HepG2 (cell line): ENCODE data around the gene MRRF. TPM values are rescaled to one million over a fixed set of nuclear protein-coding genes. Genes with fewer than 3 reads are reported as not detected.

Experiments used
- ELF3 ChIP-seq: IDR thresholded peaks from 2 replicates; pipeline ENCODE4 v1.6.1; 2016; ENCODE audit warnings: missing genetic modification reagents, missing compliant biosample characterization
- GPN1 ChIP-seq: sonication (generic); formaldehyde crosslinking; IDR thresholded peaks from 2 replicates; pipeline ENCODE4 v1.5.1; 2020; ENCODE audit warnings: missing genetic modification reagents, borderline replicate concordance
- JARID2 ChIP-seq: sonication (generic); formaldehyde crosslinking; IDR thresholded peaks from 2 replicates; pipeline ENCODE4 v1.8.1; 2023; ENCODE audit warnings: missing genetic modification reagents, inconsistent platforms; ENCODE audit not compliant: insufficient replicate concordance
- MAF1 ChIP-seq: sonication (generic); formaldehyde crosslinking; IDR thresholded peaks from 2 replicates; pipeline ENCODE4 v1.5.0; 2020; ENCODE audit warnings: missing genetic modification reagents, borderline replicate concordance
- NFIC ChIP-seq: IDR thresholded peaks from 2 replicates; pipeline ENCODE4 v1.6.1; 2012; ENCODE audit warnings: mild to moderate bottlenecking, low read length, inconsistent platforms
- NRL ChIP-seq: sonication (generic); formaldehyde crosslinking; IDR thresholded peaks from 2 replicates; pipeline ENCODE4 v1.5.0; 2020; ENCODE audit warnings: missing genetic modification reagents, mild to moderate bottlenecking, moderate library complexity, borderline replicate concordance
- SMAD3 ChIP-seq: sonication (generic); formaldehyde crosslinking; IDR thresholded peaks from 2 replicates; pipeline ENCODE4 v1.4.0; 2020; ENCODE audit warnings: missing genetic modification reagents
- YEATS2 ChIP-seq: sonication (generic); formaldehyde crosslinking; IDR thresholded peaks from 2 replicates; pipeline ENCODE4 v1.4.0; 2020; ENCODE audit warnings: missing genetic modification reagents, borderline replicate concordance
- ZFAT ChIP-seq: sonication (generic); formaldehyde crosslinking; conservative IDR thresholded peaks from 2 replicates; pipeline ENCODE4 v1.8.1; 2023; ENCODE audit warnings: missing genetic modification reagents, inconsistent platforms
- ZNF12 ChIP-seq: sonication (generic); formaldehyde crosslinking; IDR thresholded peaks from 2 replicates; pipeline ENCODE4 v1.5.0; 2020; ENCODE audit warnings: missing genetic modification reagents
- ZNF138 ChIP-seq: sonication (generic); formaldehyde crosslinking; IDR thresholded peaks from 2 replicates; pipeline ENCODE4 v1.5.0; 2020; ENCODE audit warnings: mild to moderate bottlenecking, low read depth, missing genetic modification reagents
- ZNF225 ChIP-seq: sonication (generic); formaldehyde crosslinking; IDR thresholded peaks from 2 replicates; pipeline ENCODE4 v1.4.0; 2020; ENCODE audit warnings: mild to moderate bottlenecking, missing genetic modification reagents
- ZNF350 ChIP-seq: sonication (generic); formaldehyde crosslinking; IDR thresholded peaks from 2 replicates; pipeline ENCODE4 v1.4.0; 2020; ENCODE audit warnings: mild to moderate bottlenecking, low read depth, missing genetic modification reagents, borderline replicate concordance
- ZNF354B ChIP-seq: sonication (generic); formaldehyde crosslinking; IDR thresholded peaks from 2 replicates; pipeline ENCODE4 v1.8.0; 2022; ENCODE audit warnings: mild to moderate bottlenecking, missing genetic modification reagents
- ZNF543 ChIP-seq: sonication (generic); formaldehyde crosslinking; IDR thresholded peaks from 2 replicates; pipeline ENCODE4 v1.4.0; 2020; ENCODE audit warnings: mild to moderate bottlenecking, missing genetic modification reagents
- ZNF841 ChIP-seq: sonication (generic); formaldehyde crosslinking; IDR thresholded peaks from 2 replicates; pipeline ENCODE4 v1.8.1; 2023; ENCODE audit warnings: missing genetic modification reagents, borderline replicate concordance
- polyA plus RNA-seq, 8 experiments: library from polyadenylated mRNA; depleted of rRNA in 3 of 8; stranded (reverse) in 7 of 8; unstranded in 1 of 8; fragments of >200 nt; fragmentation: Illumina TruSeq in 4 of 8; extraction: Trizol in 4 of 8; gene quantifications; 2 replicates each; pipeline versions ENCODE4 v1.2.1 to v1.2.3, GENCODE V29; 2011 to 2016; ENCODE audit warnings: low read depth in 4 of 8, missing spikeins in 1 of 8, mixed read lengths in 1 of 8; ENCODE audit not compliant: insufficient read depth in 1 of 8
- total RNA-seq, 5 experiments: library from RNA; depleted of rRNA; stranded (reverse); fragments of >200 nt; fragmentation: Illumina TruSeq; extraction: Trizol; gene quantifications; 2 replicates each; pipeline ENCODE4 v1.2.3, GENCODE V29; 2016; ENCODE audit warnings: low read depth in 1 of 5
- TF ChIP-seq, protein P1 (sequence below): sonication (generic); formaldehyde crosslinking; IDR thresholded peaks from 2 replicates; pipeline ENCODE4 v1.5.0; 2020; ENCODE audit warnings: mild to moderate bottlenecking, missing genetic modification reagents
- TF ChIP-seq, protein P2 (sequence below): sonication (generic); formaldehyde crosslinking; IDR thresholded peaks from 2 replicates; pipeline ENCODE4 v1.5.1; 2020; ENCODE audit warnings: missing genetic modification reagents, mild to moderate bottlenecking, borderline replicate concordance
- TF ChIP-seq, protein P3 (sequence below): sonication (generic); formaldehyde crosslinking; IDR thresholded peaks from 2 replicates; pipeline ENCODE4 v1.4.0; 2020; ENCODE audit warnings: mild to moderate bottlenecking, missing genetic modification reagents
- TF ChIP-seq, protein P4 (sequence below): sonication (generic); formaldehyde crosslinking; IDR thresholded peaks from 2 replicates; pipeline ENCODE4 v1.5.0; 2020; ENCODE audit warnings: missing genetic modification reagents

Gene MRRF
- total and polyA plus RNA-seq, 2 of the 13 experiments (the other 11 are each of a cell fraction or from before 2014, with no cell fraction given) = 37.3 to 44.3 TPM

DNA sequence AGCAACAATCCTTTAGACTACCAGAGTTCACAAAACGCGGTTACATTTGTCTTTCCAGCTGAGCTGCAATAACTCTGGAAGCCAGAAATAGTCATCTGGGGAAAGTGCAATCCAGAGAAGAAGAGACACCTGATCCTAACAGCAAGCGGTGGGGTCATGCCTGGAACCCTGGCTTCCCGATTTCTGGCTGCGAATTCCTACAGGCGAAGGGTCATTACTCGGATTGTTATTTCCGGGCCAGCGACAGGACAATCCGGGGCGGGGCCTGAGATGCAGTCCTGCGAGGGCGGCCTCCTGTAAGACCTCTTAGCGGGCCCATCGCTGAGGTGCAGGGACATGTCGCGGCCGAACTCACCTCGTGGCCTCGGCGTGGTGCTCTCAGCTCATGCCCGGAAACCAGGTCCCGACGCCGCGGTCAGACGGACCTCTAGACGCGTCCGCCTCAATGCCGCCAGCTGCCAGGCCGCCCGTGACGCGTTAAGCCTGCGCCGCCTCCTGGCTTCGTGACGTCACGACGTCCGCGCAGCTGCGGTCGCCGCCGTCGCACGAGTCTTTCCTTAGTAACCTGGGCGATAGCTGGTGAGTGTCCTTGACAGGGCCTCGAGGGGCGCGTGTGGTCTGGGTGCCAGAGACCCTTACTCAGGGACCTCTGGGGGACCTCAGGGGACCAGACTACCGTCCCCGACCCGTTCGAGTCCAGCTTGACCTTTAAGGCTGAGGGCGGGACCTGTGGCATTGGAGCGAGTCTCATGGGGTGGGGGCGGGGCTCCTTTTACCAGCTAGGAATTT is at the start of gene MRRF, which contains the start of gene RBM18 (continued):
- TF ChIP-seq, protein P1, sequence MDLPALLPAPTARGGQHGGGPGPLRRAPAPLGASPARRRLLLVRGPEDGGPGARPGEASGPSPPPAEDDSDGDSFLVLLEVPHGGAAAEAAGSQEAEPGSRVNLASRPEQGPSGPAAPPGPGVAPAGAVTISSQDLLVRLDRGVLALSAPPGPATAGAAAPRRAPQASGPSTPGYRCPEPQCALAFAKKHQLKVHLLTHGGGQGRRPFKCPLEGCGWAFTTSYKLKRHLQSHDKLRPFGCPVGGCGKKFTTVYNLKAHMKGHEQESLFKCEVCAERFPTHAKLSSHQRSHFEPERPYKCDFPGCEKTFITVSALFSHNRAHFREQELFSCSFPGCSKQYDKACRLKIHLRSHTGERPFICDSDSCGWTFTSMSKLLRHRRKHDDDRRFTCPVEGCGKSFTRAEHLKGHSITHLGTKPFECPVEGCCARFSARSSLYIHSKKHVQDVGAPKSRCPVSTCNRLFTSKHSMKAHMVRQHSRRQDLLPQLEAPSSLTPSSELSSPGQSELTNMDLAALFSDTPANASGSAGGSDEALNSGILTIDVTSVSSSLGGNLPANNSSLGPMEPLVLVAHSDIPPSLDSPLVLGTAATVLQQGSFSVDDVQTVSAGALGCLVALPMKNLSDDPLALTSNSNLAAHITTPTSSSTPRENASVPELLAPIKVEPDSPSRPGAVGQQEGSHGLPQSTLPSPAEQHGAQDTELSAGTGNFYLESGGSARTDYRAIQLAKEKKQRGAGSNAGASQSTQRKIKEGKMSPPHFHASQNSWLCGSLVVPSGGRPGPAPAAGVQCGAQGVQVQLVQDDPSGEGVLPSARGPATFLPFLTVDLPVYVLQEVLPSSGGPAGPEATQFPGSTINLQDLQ (CRISPR knock-in tag) = peak; percentile 77; the same call in 1 of the 2 replicates
- TF ChIP-seq NRL = peak; percentile 99
- no peak for TF ChIP-seq ZFAT (CRISPR knock-in tag)
- TF ChIP-seq ZNF138 (CRISPR knock-in tag) = peak; percentile 97; the same call in 1 of the 2 replicates
- TF ChIP-seq ZNF354B (CRISPR knock-in tag) = peak; percentile 96
- peak; percentile 74 for TF ChIP-seq ZNF12
- TF ChIP-seq, protein P2, sequence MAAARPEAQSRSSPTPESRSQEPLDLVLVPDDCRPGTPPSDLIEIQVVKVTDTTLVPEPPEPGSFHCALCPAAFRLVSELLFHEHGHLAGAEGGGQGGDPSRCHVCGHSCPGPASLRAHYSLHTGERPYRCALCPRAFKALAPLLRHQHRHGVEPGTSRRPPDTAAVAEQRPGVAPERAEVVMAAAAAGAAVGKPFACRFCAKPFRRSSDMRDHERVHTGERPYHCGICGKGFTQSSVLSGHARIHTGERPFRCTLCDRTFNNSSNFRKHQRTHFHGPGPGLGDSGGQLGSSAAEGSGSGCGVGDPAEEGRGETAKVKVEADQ (CRISPR knock-in tag) = peak; percentile 93
- TF ChIP-seq ZNF350 (CRISPR knock-in tag) = peak; percentile 98
- TF ChIP-seq SMAD3 (CRISPR knock-in tag) = peak; percentile 58; the same call in 1 of the 2 replicates
- TF ChIP-seq, protein P3, sequence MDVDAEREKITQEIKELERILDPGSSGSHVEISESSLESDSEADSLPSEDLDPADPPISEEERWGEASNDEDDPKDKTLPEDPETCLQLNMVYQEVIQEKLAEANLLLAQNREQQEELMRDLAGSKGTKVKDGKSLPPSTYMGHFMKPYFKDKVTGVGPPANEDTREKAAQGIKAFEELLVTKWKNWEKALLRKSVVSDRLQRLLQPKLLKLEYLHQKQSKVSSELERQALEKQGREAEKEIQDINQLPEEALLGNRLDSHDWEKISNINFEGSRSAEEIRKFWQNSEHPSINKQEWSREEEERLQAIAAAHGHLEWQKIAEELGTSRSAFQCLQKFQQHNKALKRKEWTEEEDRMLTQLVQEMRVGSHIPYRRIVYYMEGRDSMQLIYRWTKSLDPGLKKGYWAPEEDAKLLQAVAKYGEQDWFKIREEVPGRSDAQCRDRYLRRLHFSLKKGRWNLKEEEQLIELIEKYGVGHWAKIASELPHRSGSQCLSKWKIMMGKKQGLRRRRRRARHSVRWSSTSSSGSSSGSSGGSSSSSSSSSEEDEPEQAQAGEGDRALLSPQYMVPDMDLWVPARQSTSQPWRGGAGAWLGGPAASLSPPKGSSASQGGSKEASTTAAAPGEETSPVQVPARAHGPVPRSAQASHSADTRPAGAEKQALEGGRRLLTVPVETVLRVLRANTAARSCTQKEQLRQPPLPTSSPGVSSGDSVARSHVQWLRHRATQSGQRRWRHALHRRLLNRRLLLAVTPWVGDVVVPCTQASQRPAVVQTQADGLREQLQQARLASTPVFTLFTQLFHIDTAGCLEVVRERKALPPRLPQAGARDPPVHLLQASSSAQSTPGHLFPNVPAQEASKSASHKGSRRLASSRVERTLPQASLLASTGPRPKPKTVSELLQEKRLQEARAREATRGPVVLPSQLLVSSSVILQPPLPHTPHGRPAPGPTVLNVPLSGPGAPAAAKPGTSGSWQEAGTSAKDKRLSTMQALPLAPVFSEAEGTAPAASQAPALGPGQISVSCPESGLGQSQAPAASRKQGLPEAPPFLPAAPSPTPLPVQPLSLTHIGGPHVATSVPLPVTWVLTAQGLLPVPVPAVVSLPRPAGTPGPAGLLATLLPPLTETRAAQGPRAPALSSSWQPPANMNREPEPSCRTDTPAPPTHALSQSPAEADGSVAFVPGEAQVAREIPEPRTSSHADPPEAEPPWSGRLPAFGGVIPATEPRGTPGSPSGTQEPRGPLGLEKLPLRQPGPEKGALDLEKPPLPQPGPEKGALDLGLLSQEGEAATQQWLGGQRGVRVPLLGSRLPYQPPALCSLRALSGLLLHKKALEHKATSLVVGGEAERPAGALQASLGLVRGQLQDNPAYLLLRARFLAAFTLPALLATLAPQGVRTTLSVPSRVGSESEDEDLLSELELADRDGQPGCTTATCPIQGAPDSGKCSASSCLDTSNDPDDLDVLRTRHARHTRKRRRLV = peak; percentile 90
- TF ChIP-seq YEATS2 (CRISPR knock-in tag) = peak; percentile 96
- TF ChIP-seq GPN1 (CRISPR knock-in tag) = peak; percentile 89; the same call in 1 of the 2 replicates
- TF ChIP-seq NFIC = no peak
- TF ChIP-seq, protein P4, sequence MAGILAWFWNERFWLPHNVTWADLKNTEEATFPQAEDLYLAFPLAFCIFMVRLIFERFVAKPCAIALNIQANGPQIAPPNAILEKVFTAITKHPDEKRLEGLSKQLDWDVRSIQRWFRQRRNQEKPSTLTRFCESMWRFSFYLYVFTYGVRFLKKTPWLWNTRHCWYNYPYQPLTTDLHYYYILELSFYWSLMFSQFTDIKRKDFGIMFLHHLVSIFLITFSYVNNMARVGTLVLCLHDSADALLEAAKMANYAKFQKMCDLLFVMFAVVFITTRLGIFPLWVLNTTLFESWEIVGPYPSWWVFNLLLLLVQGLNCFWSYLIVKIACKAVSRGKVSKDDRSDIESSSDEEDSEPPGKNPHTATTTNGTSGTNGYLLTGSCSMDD = no peak
- peak; percentile 97 for TF ChIP-seq ZNF225 (CRISPR knock-in tag)
- TF ChIP-seq JARID2 (CRISPR knock-in tag) = peak; percentile 78
- TF ChIP-seq ZNF543 (CRISPR knock-in tag) = peak; percentile 98
- peak; percentile 89; the same call in 1 of the 2 replicates for TF ChIP-seq MAF1 (CRISPR knock-in tag)
- TF ChIP-seq ELF3 (CRISPR knock-in tag) = peak; percentile 81
- peak; percentile 62; the same call in 1 of the 2 replicates for TF ChIP-seq ZNF841 (CRISPR knock-in tag)
